NCI-H446 (cell line): ENCODE data around the gene C1QC.

Experiments
- DNase-seq, 2 experiments: peaks; one replicate each; lab custom pipeline; 2025; lab: John Stamatoyannopoulos, UW

The C1QC gene

DNA sequence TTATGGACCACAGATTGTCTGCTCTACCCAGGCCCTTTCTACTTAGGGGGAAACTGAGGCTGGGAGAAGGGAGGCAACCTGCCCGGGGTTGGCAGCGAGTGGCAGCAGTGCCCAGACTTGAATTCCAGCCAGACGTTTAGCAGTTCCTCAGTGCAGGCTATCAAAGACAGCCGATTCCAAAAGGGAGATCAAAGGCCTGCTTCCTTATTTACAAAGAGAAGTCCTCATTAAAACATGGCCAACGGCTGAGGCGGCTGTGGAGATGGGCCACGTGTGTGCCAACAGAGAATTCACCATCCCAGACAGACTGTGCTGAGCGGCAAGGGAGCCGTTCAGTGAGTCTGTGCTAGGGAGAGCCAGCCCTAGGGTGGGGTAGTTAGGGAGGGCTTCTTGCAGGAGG lies 37.3 kb downstream of the C1QC start:
- DNase-seq = no peak

DNA sequence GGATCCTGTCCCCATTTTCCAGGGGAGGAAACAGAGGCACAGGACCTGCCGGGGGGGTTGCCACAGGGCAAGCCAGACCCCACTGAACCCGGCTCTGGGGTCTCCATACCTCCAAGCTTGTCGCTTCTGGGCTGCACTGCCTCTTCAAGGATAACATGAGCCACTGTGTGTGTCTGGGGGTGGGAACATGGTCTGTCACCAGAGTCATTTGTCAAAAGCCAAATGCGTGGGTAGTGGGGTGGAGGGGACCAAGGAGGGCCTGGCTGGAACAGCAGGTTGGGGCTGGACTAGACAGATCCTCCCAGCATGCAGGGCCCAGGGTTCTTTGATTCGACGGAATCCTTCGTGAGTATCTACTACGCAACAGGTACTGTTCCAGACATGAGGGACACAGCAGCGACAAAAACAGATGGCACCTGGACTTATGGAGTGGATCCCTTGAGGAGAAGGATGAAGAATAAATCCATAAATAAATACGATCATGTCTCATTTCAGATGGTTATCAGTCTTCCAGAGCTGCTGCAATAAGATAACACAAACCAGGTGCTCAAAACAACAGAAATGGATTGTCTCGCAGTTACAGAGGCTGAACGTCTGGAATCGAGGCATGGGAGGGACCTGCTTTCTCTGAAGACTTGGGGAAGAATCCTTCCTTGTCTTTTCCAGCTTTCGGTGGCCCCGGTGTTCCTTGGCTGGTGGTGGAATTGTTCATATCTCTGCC lies 38.3 kb downstream of the C1QC start:
- DNase-seq = no peak

DNA sequence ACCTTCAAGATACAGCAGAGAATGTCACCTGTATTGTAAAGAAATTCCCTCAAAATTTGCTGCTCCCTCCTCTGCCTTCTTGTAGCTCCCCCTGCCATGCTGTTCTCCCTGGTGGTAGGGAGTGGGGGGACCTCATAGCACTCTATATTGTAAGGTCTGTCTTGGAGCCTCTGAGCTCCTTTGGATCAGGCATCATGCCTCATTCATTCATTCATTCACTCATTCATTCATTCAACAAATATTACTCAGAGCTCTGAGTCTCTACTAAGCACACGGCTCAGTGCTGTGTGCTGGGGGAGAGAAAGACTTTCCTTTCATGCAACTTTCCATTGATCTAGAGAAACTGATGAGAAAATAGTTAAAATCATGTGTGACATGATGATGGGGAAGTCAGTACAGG lies 40.1 kb downstream of the C1QC start:
- no peak for DNase-seq

DNA sequence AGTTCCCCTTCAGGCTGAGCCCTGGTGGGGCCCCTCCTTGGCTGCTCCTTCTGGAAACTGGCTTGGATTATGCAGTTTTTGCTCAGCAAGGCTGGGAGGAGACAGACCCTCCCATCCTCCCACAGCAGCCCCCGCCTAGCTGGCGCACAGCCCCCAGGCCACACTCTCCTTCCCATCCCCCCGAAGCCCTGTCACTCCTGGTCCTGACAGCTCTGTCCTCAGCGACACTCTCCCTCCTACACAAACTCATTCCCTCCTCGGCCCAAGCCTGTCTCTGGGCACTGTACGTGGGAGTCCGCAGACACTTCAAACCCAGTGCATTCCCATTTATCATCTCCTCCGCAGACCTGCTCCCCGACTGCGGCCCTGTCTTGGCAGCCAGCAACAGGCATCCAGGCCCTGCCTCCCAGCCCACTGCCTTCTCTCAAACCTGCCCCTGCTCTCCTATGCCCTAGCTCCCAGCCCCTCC lies 42.2 kb downstream of the C1QC start:
- no peak for DNase-seq

DNA sequence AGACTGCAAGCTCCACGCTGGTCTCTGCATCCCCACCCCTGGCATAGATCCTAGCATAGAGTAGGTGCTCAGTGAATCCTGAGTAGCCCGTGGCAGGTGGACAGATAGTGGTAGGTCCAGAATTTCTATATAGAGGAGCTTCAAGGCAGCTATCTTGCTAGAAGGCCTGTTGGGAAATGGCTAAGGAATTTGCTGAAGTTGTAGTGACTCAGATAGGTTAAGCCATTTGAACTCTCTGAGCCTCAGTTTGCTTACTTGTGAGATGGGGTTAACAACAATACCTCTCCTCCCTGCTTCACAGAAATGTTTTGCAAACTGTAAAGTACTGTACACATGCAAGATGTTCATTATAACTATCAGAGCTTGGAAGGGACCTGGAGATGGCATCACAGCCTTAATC lies 43.8 kb downstream of the C1QC start:
- no peak for DNase-seq

- DNase-seq = no peak
Observed at GRCh38 chr1:22688466-22688865, 45.0 kb downstream of the C1QC start.

- no peak for DNase-seq
Observed at GRCh38 chr1:22689505-22689904, 46.1 kb downstream of the C1QC start.

- no peak for DNase-seq
Observed at GRCh38 chr1:22691031-22691753, 47.8 kb downstream of the C1QC start.

GRCh38 chr1:22694172-22694571 lies 50.7 kb downstream of the C1QC start:
- DNase-seq = no peak

GRCh38 chr1:22696610-22697009 lies 53.2 kb downstream of the C1QC start:
- no peak for DNase-seq
